Measurements from ENCODE around the gene PTRHD1. TPM values are rescaled to one million over a fixed set of nuclear protein-coding genes. Genes with fewer than 3 reads are reported as not detected.

PTRHD1 gene
- total RNA-seq, 1 donor from 2014 or later, result 36.0 TPM

DNA sequence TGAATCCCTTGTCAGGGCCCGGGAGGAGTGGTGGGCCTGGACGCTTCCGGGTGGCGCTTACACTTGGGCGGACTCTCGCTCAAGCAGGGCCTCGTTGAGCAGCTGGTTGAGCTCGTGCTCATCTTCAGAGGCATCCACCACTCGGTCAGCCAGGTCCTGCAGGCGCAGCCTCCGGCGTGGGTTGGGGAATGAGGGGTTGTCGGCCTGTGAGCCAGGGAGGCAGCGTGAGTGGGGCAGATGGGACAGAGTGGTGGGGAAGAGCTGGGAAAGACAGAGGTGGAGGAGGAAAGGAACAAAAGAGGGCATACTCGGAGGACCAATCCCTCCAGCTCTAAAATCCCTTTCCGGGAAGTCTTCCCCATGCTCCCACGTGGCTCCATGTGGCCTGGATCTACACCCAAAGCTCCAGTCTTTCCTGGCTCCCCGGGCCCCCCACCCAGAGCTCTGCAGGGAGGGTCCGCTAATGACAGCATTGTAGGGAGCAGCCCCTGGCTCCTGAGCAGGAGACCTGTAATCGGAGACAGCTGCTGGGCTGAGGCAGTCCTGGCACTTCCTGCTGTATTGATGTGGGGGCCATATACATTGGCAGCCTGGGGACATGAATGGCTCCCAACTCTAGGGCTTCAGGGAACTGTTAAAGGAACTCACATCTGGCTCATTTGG is 41.7 kb upstream of the PTRHD1 start:
- peaks cover 42% of the 10 kb centered on the region for H3K36me3 Mint-ChIP-seq (ENCODE audit: low read depth, unreplicated experiment)
- H3K9me3 Mint-ChIP-seq (ENCODE audit: unreplicated experiment), result no peaks in the 10 kb centered on the region
- peaks cover 16% of the 10 kb centered on the region for H3K27me3 Mint-ChIP-seq (ENCODE audit: unreplicated experiment)
- no peak for DNase-seq (ENCODE audit: low spot score)
- H3K4me3 Mint-ChIP-seq (ENCODE audit: unreplicated experiment), result peak overlapping the region; percentile 82
- TF ChIP-seq, protein P1, sequence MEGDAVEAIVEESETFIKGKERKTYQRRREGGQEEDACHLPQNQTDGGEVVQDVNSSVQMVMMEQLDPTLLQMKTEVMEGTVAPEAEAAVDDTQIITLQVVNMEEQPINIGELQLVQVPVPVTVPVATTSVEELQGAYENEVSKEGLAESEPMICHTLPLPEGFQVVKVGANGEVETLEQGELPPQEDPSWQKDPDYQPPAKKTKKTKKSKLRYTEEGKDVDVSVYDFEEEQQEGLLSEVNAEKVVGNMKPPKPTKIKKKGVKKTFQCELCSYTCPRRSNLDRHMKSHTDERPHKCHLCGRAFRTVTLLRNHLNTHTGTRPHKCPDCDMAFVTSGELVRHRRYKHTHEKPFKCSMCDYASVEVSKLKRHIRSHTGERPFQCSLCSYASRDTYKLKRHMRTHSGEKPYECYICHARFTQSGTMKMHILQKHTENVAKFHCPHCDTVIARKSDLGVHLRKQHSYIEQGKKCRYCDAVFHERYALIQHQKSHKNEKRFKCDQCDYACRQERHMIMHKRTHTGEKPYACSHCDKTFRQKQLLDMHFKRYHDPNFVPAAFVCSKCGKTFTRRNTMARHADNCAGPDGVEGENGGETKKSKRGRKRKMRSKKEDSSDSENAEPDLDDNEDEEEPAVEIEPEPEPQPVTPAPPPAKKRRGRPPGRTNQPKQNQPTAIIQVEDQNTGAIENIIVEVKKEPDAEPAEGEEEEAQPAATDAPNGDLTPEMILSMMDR (IDR thresholded peaks at IDR 0.05; ENCODE audit: unreplicated experiment), result no peak
- peak overlapping the region; percentile 67 for H3K27ac Mint-ChIP-seq (ENCODE audit: unreplicated experiment)
- H3K4me1 Mint-ChIP-seq (ENCODE audit: unreplicated experiment), result peaks cover 3% of the 10 kb centered on the region

DNA sequence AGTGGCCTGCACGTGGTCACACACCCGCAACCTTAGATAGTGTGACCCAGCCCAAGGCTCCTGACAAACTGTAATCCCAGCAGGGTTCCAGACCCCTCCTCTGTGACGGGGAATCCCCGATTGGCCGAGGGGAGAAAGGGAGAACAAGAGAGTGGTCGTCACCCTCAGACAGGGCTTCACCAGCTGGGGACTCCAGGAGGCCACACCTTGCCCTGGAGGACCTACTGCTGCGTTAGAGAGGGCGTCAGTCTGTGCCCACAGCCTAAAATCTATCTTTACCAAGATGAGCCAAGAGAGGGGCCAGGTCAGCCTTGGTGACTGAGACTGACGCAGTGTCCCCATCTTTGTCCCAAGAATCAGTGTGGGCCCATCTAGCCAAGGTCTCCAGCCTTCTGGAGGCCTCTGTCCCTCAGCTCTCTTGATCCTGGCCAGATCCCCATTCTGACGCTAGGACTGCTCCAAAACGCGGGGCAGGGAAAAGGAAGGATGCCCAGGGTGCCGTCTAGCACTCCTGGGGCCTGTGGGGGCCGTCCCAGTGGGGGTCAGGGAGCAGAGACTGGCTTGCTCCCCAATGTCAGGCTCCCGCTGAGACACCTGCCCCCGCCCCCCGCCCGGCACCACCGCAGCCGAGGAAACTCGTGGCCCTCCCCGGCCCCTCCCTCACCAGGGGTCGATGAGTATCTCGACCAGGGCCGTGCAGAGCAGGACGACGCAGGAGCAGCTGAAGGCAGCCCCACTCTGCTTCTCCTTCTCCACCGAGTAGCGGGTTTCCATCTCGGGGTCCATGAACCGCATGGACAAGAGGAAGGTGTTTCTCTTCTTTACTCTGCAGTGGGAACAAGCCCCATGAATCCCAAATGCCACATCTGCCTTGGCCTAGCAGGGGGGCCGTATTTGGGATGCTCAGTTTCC is 40.9 kb upstream of the PTRHD1 start:
- Mint-ChIP-seq H3K27ac (ENCODE audit: unreplicated experiment) (no peak overlapping the region), H3K36me3 (ENCODE audit: low read depth, unreplicated experiment) (peaks cover 42% of the 10 kb centered on the region), H3K4me1 (ENCODE audit: unreplicated experiment) (peaks cover 3% of the 10 kb centered on the region), H3K27me3 (ENCODE audit: unreplicated experiment) (peaks cover 15% of the 10 kb centered on the region), H3K4me3 (ENCODE audit: unreplicated experiment) (no peak overlapping the region), H3K9me3 (ENCODE audit: unreplicated experiment) (no peaks in the 10 kb centered on the region)
- TF ChIP-seq, protein P1 (IDR thresholded peaks at IDR 0.05; ENCODE audit: unreplicated experiment), result no peak
- DNase-seq (ENCODE audit: low spot score), result no peak

GRCh38 chr2:24832931-24833701 is 39.9 kb upstream of the PTRHD1 start:
- H3K27ac Mint-ChIP-seq (ENCODE audit: unreplicated experiment), result no peak overlapping the region
- H3K9me3 Mint-ChIP-seq (ENCODE audit: unreplicated experiment), result no peaks in the 10 kb centered on the region
- H3K27me3 Mint-ChIP-seq (ENCODE audit: unreplicated experiment), result peaks cover 14% of the 10 kb centered on the region

GRCh38 chr2:24832521-24832920 is 39.3 kb upstream of the PTRHD1 start:
- Mint-ChIP-seq H3K36me3 (ENCODE audit: low read depth, unreplicated experiment) (peaks cover 43% of the 10 kb centered on the region), H3K27ac (ENCODE audit: unreplicated experiment) (peak overlapping the region; percentile 79), H3K27me3 (ENCODE audit: unreplicated experiment) (peaks cover 17% of the 10 kb centered on the region), H3K4me3 (ENCODE audit: unreplicated experiment) (peak overlapping the region; percentile 21), H3K4me1 (ENCODE audit: unreplicated experiment) (peaks cover 8% of the 10 kb centered on the region), H3K9me3 (ENCODE audit: unreplicated experiment) (no peaks in the 10 kb centered on the region)
- DNase-seq (ENCODE audit: low spot score), result no peak
- TF ChIP-seq, protein P1 (IDR thresholded peaks at IDR 0.05; ENCODE audit: unreplicated experiment), result no peak

More at GRCh38 chr2:24832931-24833701, 39.9 kb upstream of the PTRHD1 start:
- Mint-ChIP-seq H3K4me1 (ENCODE audit: unreplicated experiment) (peaks cover 3% of the 10 kb centered on the region), H3K4me3 (ENCODE audit: unreplicated experiment) (peak overlapping the region; percentile 51), H3K36me3 (ENCODE audit: low read depth, unreplicated experiment) (peaks cover 46% of the 10 kb centered on the region)
- TF ChIP-seq, protein P1 (IDR thresholded peaks at IDR 0.05; ENCODE audit: unreplicated experiment), result no peak
- DNase-seq (ENCODE audit: low spot score), result no peak

All from endothelial cell (in vitro differentiated cells).